GM20000 (cell line): Measurements from ENCODE around the gene MAP3K5.

ENCODE experiments used
- DNase-seq: peaks from one replicate; pipeline ENCODE4 v3.0.0; 2012; ENCODE audit warnings: low spot score
- TF ChIP-seq, protein P1 (sequence below): IDR thresholded peaks from 2 replicates; pipeline ENCODE4 v1.5.1; 2012; ENCODE audit warnings: mild to moderate bottlenecking, control low read depth; ENCODE audit errors: extremely low read depth, missing control alignments

The MAP3K5 gene

DNA sequence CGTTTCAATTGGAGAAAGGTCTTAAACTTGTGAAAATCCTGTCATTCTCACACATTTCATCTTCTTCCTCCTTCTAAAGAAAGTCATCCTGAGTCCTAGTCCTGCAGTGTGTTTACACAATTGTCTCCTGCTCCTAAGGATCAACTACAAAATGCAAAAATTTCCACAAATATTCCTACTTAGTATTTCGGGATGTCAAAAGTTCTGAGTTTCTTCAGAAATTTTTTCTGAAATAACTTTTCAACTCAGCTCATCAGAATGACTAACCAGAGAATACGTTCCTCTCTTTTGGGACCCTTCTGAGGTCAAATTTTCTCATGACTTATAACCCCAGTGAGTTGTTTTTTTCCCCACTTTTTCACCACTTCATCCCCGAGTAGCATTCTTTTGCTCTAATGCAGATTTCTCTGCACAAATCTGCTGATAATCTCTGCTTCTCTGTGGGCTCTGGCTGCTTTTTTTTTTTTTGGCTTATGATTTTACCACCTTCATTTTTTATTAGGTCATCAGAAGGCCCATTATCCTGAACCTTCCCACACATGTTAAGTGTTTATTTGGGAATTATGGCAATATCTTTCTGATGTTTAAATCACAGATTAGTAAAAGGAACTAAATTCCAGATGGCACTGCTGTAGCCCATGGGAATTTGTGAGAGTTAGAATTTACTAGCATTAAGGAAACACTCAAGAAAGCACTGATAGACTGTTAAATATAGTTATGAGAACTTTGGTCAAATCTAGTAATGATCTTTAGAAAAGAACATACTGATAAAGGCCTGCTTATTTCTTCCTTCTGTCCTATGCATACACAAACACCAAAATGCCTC, 41.4 kb downstream of the MAP3K5 start:
- TF ChIP-seq, protein P1, sequence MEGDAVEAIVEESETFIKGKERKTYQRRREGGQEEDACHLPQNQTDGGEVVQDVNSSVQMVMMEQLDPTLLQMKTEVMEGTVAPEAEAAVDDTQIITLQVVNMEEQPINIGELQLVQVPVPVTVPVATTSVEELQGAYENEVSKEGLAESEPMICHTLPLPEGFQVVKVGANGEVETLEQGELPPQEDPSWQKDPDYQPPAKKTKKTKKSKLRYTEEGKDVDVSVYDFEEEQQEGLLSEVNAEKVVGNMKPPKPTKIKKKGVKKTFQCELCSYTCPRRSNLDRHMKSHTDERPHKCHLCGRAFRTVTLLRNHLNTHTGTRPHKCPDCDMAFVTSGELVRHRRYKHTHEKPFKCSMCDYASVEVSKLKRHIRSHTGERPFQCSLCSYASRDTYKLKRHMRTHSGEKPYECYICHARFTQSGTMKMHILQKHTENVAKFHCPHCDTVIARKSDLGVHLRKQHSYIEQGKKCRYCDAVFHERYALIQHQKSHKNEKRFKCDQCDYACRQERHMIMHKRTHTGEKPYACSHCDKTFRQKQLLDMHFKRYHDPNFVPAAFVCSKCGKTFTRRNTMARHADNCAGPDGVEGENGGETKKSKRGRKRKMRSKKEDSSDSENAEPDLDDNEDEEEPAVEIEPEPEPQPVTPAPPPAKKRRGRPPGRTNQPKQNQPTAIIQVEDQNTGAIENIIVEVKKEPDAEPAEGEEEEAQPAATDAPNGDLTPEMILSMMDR: no peak
- DNase-seq: no peak

DNA sequence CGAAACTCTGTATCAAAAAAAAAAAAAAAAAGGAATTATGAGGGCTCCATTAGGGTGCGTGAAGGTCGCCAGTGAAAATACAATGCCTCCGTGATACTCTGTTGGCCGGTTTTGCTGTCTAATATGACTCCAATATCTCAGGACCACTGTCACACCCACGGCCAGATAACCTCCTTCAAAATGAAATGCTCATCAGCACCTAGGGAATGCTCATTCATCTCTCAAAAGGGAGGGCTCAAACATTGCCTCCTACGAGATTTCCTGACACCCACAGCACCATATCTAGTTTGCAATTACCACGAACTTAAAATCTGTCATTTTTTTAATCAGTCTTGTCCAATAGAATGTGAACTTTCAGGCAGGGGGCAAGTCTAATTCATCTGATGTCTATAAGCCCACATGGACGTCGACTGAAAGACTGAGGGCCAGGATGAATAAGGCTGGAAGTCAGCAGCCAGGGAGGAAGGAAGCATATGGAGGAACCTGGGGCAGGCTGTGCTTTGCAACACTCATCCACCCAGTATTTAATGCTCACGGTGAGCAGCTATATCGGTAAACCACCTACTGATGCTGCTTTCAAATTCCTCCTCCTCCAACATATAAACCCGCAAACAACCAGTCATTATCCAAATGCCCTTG, 42.8 kb downstream of the MAP3K5 start:
- no peak for DNase-seq
- TF ChIP-seq, protein P1: no peak

DNA sequence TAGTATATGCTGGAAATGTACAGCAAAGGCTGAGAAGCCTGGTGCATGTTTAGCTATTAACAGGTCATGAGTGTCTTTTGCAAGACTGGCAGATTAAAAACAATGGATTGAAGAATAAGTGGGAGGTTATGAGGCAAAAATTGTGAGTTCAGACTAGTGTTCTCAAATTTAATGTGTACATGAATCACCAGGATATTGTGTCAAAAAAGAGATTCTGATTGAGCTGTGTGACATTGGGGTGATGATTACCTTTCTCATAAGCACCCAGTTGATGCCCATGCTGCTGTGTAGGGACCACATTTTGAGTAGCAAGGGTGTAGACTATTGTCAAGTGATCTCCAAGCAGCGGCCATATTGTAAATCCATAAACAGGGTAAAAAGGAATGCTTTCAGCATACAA, 44.8 kb downstream of the MAP3K5 start:
- TF ChIP-seq, protein P1: no peak
- no peak for DNase-seq

DNA sequence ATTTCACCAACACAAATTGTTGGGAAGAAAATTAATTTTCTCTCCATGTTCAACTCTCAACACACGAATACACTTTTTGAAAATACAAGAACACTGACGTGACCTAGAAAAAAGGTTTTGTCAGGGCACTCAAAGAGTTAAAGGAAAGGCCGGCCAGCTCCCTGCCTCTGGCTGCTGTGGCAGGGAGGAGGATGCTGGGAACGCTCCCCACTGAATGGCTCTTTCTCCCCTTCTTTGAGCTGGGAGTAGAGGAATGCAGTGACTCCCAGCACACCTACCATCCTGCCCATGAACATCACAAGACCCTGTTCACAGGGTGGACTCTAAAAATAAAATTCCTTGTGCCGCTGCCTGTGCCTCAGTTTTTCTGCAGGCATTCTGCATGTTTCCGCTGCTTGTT, 47.0 kb downstream of the MAP3K5 start:
- no peak for DNase-seq
- TF ChIP-seq, protein P1: no peak

DNA sequence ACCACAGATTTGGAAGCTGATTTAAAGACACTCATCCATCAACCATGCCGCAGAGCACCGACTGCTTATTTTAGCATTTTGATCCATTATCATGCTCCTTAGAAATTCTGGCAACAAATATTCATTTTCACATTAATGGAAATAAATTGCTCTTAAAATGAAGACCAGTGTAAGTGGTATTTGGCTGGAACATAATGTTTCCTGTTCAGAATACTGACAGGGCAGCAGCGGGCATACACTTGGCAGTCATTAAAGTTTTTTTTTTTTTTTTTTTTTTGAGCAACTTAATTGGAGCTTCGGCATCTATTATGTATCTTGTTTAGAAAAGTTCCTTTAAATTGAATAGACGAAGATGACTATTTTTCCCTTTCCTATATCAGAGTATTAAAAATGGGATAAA, 47.4 kb downstream of the MAP3K5 start:
- DNase-seq: no peak
- TF ChIP-seq, protein P1: no peak

DNA sequence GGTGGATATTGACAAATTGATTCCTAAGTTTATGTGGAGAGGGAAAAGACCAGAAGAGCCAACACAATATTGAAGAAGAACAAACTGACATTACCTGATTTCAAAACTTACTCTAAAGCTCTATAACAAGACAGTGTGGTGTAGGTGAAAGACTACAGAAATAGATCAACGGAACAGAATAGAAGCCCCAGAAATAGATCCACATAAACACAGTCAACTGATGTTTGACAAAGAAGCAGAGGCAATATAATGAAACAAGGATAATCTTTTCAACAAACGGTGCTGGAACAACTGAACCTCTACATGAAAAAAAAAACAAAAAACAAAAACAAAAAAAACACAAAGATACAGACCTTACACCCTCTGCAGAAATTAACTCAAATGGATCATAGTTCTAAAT, 50.2 kb downstream of the MAP3K5 start:
- DNase-seq: no peak
- TF ChIP-seq, protein P1: no peak
